Activated naive CD4-positive, alpha-beta T cell treated with anti-CD3 and anti-CD28 coated beads, Interleukin-2, amount 50 U/mL, for 72 hours (primary cell): ENCODE results near the gene C2CD4B. TPM values are rescaled to one million over a fixed set of nuclear protein-coding genes. Genes with fewer than 3 reads are reported as not detected.
A peak's percentile ranks its signal among the peaks of the same experiment; 100 is the strongest.

Experiments used
- ATAC-seq, 2 donors: fragments of 150-1000 bp; cut with Tn5 transposase; 2 replicates each; pipeline ENCODE4 v1.10.0; 2021; ENCODE audit warnings: mild to moderate bottlenecking in 2 of 2, moderate library complexity in 2 of 2
- DNase-seq, 2 donors: peaks; one replicate each; pipeline ENCODE4 v3.0.0; 2021 to 2022; ENCODE audit warnings: low spot score in 2 of 2
- H3K27ac Mint-ChIP-seq, 2 donors: one replicate each; pipeline ENCODE4 v1.8.0; 2022; ENCODE audit warnings: mild to moderate bottlenecking in 2 of 2, mixed read lengths in 2 of 2
- H3K36me3 Mint-ChIP-seq, 2 donors: one replicate each; pipeline ENCODE4 v1.8.0; 2022; ENCODE audit warnings: mixed read lengths in 2 of 2
- H3K9me3 Mint-ChIP-seq, 2 donors: one replicate each; pipeline ENCODE4 v1.8.0; 2022; ENCODE audit warnings: mixed read lengths in 2 of 2
- total RNA-seq, 2 donors: library from RNA; stranded (reverse); gene quantifications; one replicate each; pipeline ENCODE4 v1.2.3, GENCODE V29; 2022

The C2CD4B gene
- total RNA-seq, 2 donors from 2014 or later, result 0.16 TPM; not detected in 1

GRCh38 chr15:62133141-62133540 lies 31.9 kb downstream of the C2CD4B start:
- no peaks in the 10 kb centered on the region for H3K36me3 Mint-ChIP-seq
- ATAC-seq, result no peak
- no peak for DNase-seq
- peaks cover 3 to 6% of the 10 kb centered on the region in 2 donors for H3K9me3 Mint-ChIP-seq
- no peak overlapping the region for H3K27ac Mint-ChIP-seq

- DNase-seq (no peak), ATAC-seq (peak in 1 of 2 donors; percentile 74)
- peaks cover 0 to 9% of the 10 kb centered on the region in 2 donors for H3K36me3 Mint-ChIP-seq
These were observed 36.2 kb downstream of the C2CD4B start for GRCh38 chr15:62128916-62129315.

GRCh38 chr15:62126364-62126763 lies 38.7 kb downstream of the C2CD4B start:
- Mint-ChIP-seq H3K27ac (no peak overlapping the region), H3K9me3 (peaks cover 0 to 4% of the 10 kb centered on the region in 2 donors), H3K36me3 (peaks cover 0 to 9% of the 10 kb centered on the region in 2 donors)
- DNase-seq, result no peak
- ATAC-seq, result no peak

More at GRCh38 chr15:62128916-62129315, 36.2 kb downstream of the C2CD4B start:
- H3K9me3 Mint-ChIP-seq, result peaks cover 0 to 4% of the 10 kb centered on the region in 2 donors
- H3K27ac Mint-ChIP-seq, result no peak overlapping the region

- Mint-ChIP-seq H3K36me3 (peaks cover 0 to 9% of the 10 kb centered on the region in 2 donors), H3K27ac (peak overlapping the region in 1 of 2 donors; percentile 1), H3K9me3 (peaks cover 0 to 4% of the 10 kb centered on the region in 2 donors)
- DNase-seq (no peak), ATAC-seq (no peak)
These were observed 39.3 kb downstream of the C2CD4B start for GRCh38 chr15:62125773-62126172.

GRCh38 chr15:62124973-62125303 lies 40.1 kb downstream of the C2CD4B start:
- ATAC-seq (peak; percentile 16 to 18), DNase-seq (no peak)
- H3K9me3 Mint-ChIP-seq, result peaks cover 0 to 7% of the 10 kb centered on the region in 2 donors
- H3K27ac Mint-ChIP-seq, result peak overlapping the region in 1 of 2 donors; percentile 17
- H3K36me3 Mint-ChIP-seq, result peaks cover 0 to 9% of the 10 kb centered on the region in 2 donors

- Mint-ChIP-seq H3K9me3 (peaks cover 0 to 7% of the 10 kb centered on the region in 2 donors), H3K27ac (peak overlapping the region in 1 of 2 donors; percentile 17), H3K36me3 (peaks cover 0 to 9% of the 10 kb centered on the region in 2 donors)
- no peak for DNase-seq
- ATAC-seq, result peak in 1 of 2 donors; percentile 23
These were observed 40.7 kb downstream of the C2CD4B start for GRCh38 chr15:62124176-62124972.

- ATAC-seq (no peak), DNase-seq (no peak)
- H3K27ac Mint-ChIP-seq, result no peak overlapping the region
- H3K9me3 Mint-ChIP-seq, result peaks cover 0 to 7% of the 10 kb centered on the region in 2 donors
- peaks cover 0 to 9% of the 10 kb centered on the region in 2 donors for H3K36me3 Mint-ChIP-seq
These were observed 42.8 kb downstream of the C2CD4B start for GRCh38 chr15:62122249-62122648.

GRCh38 chr15:62121273-62122015 lies 43.6 kb downstream of the C2CD4B start:
- no peak for DNase-seq
- H3K27ac Mint-ChIP-seq, result peak overlapping the region in 1 of 2 donors; percentile 78
- ATAC-seq, result no peak
- peaks cover 0 to 5% of the 10 kb centered on the region in 2 donors for H3K36me3 Mint-ChIP-seq
- peaks cover 0 to 3% of the 10 kb centered on the region in 2 donors for H3K9me3 Mint-ChIP-seq

GRCh38 chr15:62120776-62121175 lies 44.3 kb downstream of the C2CD4B start:
- Mint-ChIP-seq H3K36me3 (no peaks in the 10 kb centered on the region), H3K27ac (peak overlapping the region in 1 of 2 donors; percentile 78), H3K9me3 (peaks cover 0 to 3% of the 10 kb centered on the region in 2 donors)
- no peak for ATAC-seq
- DNase-seq, result no peak

GRCh38 chr15:62119874-62120273 lies 45.2 kb downstream of the C2CD4B start:
- Mint-ChIP-seq H3K27ac (peak overlapping the region; percentile 78 to 92), H3K9me3 (peaks cover 0 to 3% of the 10 kb centered on the region in 2 donors), H3K36me3 (no peaks in the 10 kb centered on the region)
- ATAC-seq (no peak), DNase-seq (no peak)

- ATAC-seq (peak; percentile 97 to 99), DNase-seq (peak in 1 of 2 donors; percentile 35)
- H3K27ac Mint-ChIP-seq, result peak overlapping the region; percentile 78 to 92
- no peaks in the 10 kb centered on the region for H3K36me3 Mint-ChIP-seq
- peaks cover 0 to 3% of the 10 kb centered on the region in 2 donors for H3K9me3 Mint-ChIP-seq
These were observed 45.7 kb downstream of the C2CD4B start for GRCh38 chr15:62119227-62119864.

GRCh38 chr15:62118520-62119226 lies 46.4 kb downstream of the C2CD4B start:
- H3K36me3 Mint-ChIP-seq, result no peaks in the 10 kb centered on the region
- ATAC-seq, result no peak
- H3K9me3 Mint-ChIP-seq, result peaks cover 0 to 3% of the 10 kb centered on the region in 2 donors
- DNase-seq, result no peak
- peak overlapping the region; percentile 78 to 81 for H3K27ac Mint-ChIP-seq

- DNase-seq (no peak), ATAC-seq (no peak)
- Mint-ChIP-seq H3K36me3 (no peaks in the 10 kb centered on the region), H3K9me3 (peaks cover 0 to 6% of the 10 kb centered on the region in 2 donors), H3K27ac (no peak overlapping the region)
These were observed 49.2 kb downstream of the C2CD4B start for GRCh38 chr15:62115847-62116246.
